GM08714 (cell line): ENCODE measurements around the gene MPLKIP.
"Not testable (repeated sequence)": the region's sequence is repeated elsewhere in the genome, so short reads cannot be mapped to it uniquely, and the experiment has no call there.

Source experiments
- H3K4me3 ChIP-seq: fragments of 200-500 bp; sonication (Bioruptor generic); 2 replicates; pipeline ENCODE4 v1.5.1; 2014; ENCODE audit warnings: mild to moderate bottlenecking, low read length, inconsistent platforms
- ZNF274 ChIP-seq: IDR thresholded peaks from 2 replicates; pipeline ENCODE4 v1.6.1; 2012; ENCODE audit warnings: mild to moderate bottlenecking, low read depth, low read length

MPLKIP gene

GRCh38 chr7:40147371-40148246 lies 13.2 kb upstream of the MPLKIP start:
- no peak for TF ChIP-seq ZNF274
- H3K4me3 ChIP-seq: no peak overlapping the region

GRCh38 chr7:40145596-40146130 lies 11.2 kb upstream of the MPLKIP start:
- H3K4me3 ChIP-seq: not testable (repeated sequence)

GRCh38 chr7:40141916-40142315 lies 7.5 kb upstream of the MPLKIP start:
- not testable (repeated sequence) for H3K4me3 ChIP-seq

GRCh38 chr7:40139891-40140290 lies 5.5 kb upstream of the MPLKIP start:
- not testable (repeated sequence) for H3K4me3 ChIP-seq

- H3K4me3 ChIP-seq: no peak overlapping the region
- TF ChIP-seq ZNF274: no peak
These were observed 4.6 kb upstream of the MPLKIP start for GRCh38 chr7:40138973-40139372.

GRCh38 chr7:40137563-40137962 lies 3.1 kb upstream of the MPLKIP start:
- no peak for TF ChIP-seq ZNF274
- H3K4me3 ChIP-seq: no peak overlapping the region

- peak overlapping the region; percentile 97; the same call in 1 of the 2 replicates for H3K4me3 ChIP-seq
- no peak for TF ChIP-seq ZNF274
These were observed 842 bp upstream of the MPLKIP start for GRCh38 chr7:40135317-40135610.

GRCh38 chr7:40133561-40134427 lies 628 bp downstream of the MPLKIP start:
- no peak for TF ChIP-seq ZNF274
- peak overlapping the region; percentile 97 for H3K4me3 ChIP-seq

GRCh38 chr7:40122940-40123254 lies 11.5 kb downstream of the MPLKIP start:
- no peak overlapping the region for H3K4me3 ChIP-seq
- no peak for TF ChIP-seq ZNF274

GRCh38 chr7:40122100-40122939 lies 12.1 kb downstream of the MPLKIP start:
- not testable (repeated sequence) for H3K4me3 ChIP-seq

- no peak overlapping the region for H3K4me3 ChIP-seq
- no peak for TF ChIP-seq ZNF274
These were observed 14.4 kb downstream of the MPLKIP start for GRCh38 chr7:40120020-40120419.

- H3K4me3 ChIP-seq: not testable (repeated sequence)
These were observed 16.2 kb downstream of the MPLKIP start for GRCh38 chr7:40118201-40118600.

GRCh38 chr7:40117199-40117598 lies 17.2 kb downstream of the MPLKIP start:
- not testable (repeated sequence) for H3K4me3 ChIP-seq

- TF ChIP-seq ZNF274: no peak
- H3K4me3 ChIP-seq: no peak overlapping the region
These were observed 18.5 kb downstream of the MPLKIP start for GRCh38 chr7:40115936-40116335.
